ENCODE measurements around the gene DTNA. TPM values are rescaled to one million over a fixed set of nuclear protein-coding genes. Genes with fewer than 3 reads are reported as not detected.

DTNA gene
- polyA plus RNA-seq, 1 donor (not counting 4 experiments of a cell fraction or from before 2014, with no cell fraction given) = 0.81 TPM

- H3K9me3 ChIP-seq (ENCODE audit: control insufficient read depth, low read depth, low read length) = no peaks in the 10 kb centered on the region
- no peak overlapping the region for H3K4me2 ChIP-seq (ENCODE audit: control insufficient read depth, extremely low read depth, insufficient read depth, low read depth, low read length)
- H3K4me1 ChIP-seq (ENCODE audit: control insufficient read depth, extremely low read depth, insufficient read depth, low read length) = no peaks in the 10 kb centered on the region
- H3K79me2 ChIP-seq (ENCODE audit: control insufficient read depth, insufficient read depth, low read length) = no peaks in the 10 kb centered on the region
- no peaks in the 10 kb centered on the region for H4K20me1 ChIP-seq (ENCODE audit: control insufficient read depth, extremely low read depth, insufficient read depth, low read length)
- no peaks in the 10 kb centered on the region for H3K36me3 ChIP-seq (ENCODE audit: control insufficient read depth in 2 of 2, extremely low read depth in 1 of 2, insufficient read depth in 2 of 2, low read length in 2 of 2)
- no peaks in the 10 kb centered on the region for H3K27me3 ChIP-seq (ENCODE audit: control insufficient read depth, extremely low read depth, insufficient read depth, low read length)
- no peaks in the 10 kb centered on the region for H3K9me1 ChIP-seq (ENCODE audit: control insufficient read depth, extremely low read depth, insufficient read depth, low read length)
- no peak for TF ChIP-seq EZH2 (IDR thresholded peaks at IDR 0.05; ENCODE audit: low read length)
- TF ChIP-seq CTCF (optimal IDR thresholded peaks at IDR 0.05 in 1 of 3, IDR thresholded peaks at IDR 0.05 in 1 of 3, conservative IDR thresholded peaks at IDR 0.05 in 1 of 3; ENCODE audit: extremely low read depth in 1 of 3, insufficient read depth in 2 of 3, low read length in 3 of 3) = no peak
- dilution Hi-C loops (cut with MboI; ENCODE audit: extremely low pct_ligation_motif_present, low sequenced_read_pairs) = no loop called here
- H3K4me3 ChIP-seq (ENCODE audit: control insufficient read depth in 2 of 3, extremely low read depth in 1 of 3, insufficient read depth in 2 of 3, low read depth in 1 of 3, low read length in 3 of 3) = no peak overlapping the region
- no peak for FAIRE-seq
- no peak overlapping the region for H3K27ac ChIP-seq (ENCODE audit: control insufficient read depth, insufficient read depth, low read length)
- H3K9ac ChIP-seq (ENCODE audit: control insufficient read depth, extremely low read depth, insufficient read depth, low read length) = no peak overlapping the region
- no peak for DNase-seq (ENCODE audit: low read depth, low spot score)
- no peak overlapping the region for H2AFZ ChIP-seq (ENCODE audit: control insufficient read depth, low read length)
Observed at GRCh38 chr18:34757666-34758065, 47.6 kb downstream of the DTNA start.

- no peak for TF ChIP-seq CTCF (optimal IDR thresholded peaks at IDR 0.05 in 1 of 3, IDR thresholded peaks at IDR 0.05 in 1 of 3, conservative IDR thresholded peaks at IDR 0.05 in 1 of 3; ENCODE audit: extremely low read depth in 1 of 3, insufficient read depth in 2 of 3, low read length in 3 of 3)
- TF ChIP-seq EZH2 (IDR thresholded peaks at IDR 0.05; ENCODE audit: low read length) = no peak
- H3K9me1 ChIP-seq (ENCODE audit: control insufficient read depth, extremely low read depth, insufficient read depth, low read length) = no peaks in the 10 kb centered on the region
- no peak for FAIRE-seq
- H3K9ac ChIP-seq (ENCODE audit: control insufficient read depth, extremely low read depth, insufficient read depth, low read length) = no peak overlapping the region
- no peaks in the 10 kb centered on the region for H3K79me2 ChIP-seq (ENCODE audit: control insufficient read depth, insufficient read depth, low read length)
- H3K27me3 ChIP-seq (ENCODE audit: control insufficient read depth, extremely low read depth, insufficient read depth, low read length) = no peaks in the 10 kb centered on the region
- no peak overlapping the region for H3K27ac ChIP-seq (ENCODE audit: control insufficient read depth, insufficient read depth, low read length)
- no peaks in the 10 kb centered on the region for H3K4me1 ChIP-seq (ENCODE audit: control insufficient read depth, extremely low read depth, insufficient read depth, low read length)
- no peak overlapping the region for H3K4me2 ChIP-seq (ENCODE audit: control insufficient read depth, extremely low read depth, insufficient read depth, low read depth, low read length)
- H2AFZ ChIP-seq (ENCODE audit: control insufficient read depth, low read length) = no peak overlapping the region
- no peak for DNase-seq (ENCODE audit: low read depth, low spot score)
- H3K4me3 ChIP-seq (ENCODE audit: control insufficient read depth in 2 of 3, extremely low read depth in 1 of 3, insufficient read depth in 2 of 3, low read depth in 1 of 3, low read length in 3 of 3) = no peak overlapping the region
- no peaks in the 10 kb centered on the region for H3K9me3 ChIP-seq (ENCODE audit: control insufficient read depth, low read depth, low read length)
- no peaks in the 10 kb centered on the region for H4K20me1 ChIP-seq (ENCODE audit: control insufficient read depth, extremely low read depth, insufficient read depth, low read length)
- dilution Hi-C loops (cut with MboI; ENCODE audit: extremely low pct_ligation_motif_present, low sequenced_read_pairs) = no loop called here
- no peaks in the 10 kb centered on the region for H3K36me3 ChIP-seq (ENCODE audit: control insufficient read depth in 2 of 2, extremely low read depth in 1 of 2, insufficient read depth in 2 of 2, low read length in 2 of 2)
Observed at GRCh38 chr18:34758378-34758948, 48.4 kb downstream of the DTNA start.
